Measurements from ENCODE around the gene RNASE8.

DNA sequence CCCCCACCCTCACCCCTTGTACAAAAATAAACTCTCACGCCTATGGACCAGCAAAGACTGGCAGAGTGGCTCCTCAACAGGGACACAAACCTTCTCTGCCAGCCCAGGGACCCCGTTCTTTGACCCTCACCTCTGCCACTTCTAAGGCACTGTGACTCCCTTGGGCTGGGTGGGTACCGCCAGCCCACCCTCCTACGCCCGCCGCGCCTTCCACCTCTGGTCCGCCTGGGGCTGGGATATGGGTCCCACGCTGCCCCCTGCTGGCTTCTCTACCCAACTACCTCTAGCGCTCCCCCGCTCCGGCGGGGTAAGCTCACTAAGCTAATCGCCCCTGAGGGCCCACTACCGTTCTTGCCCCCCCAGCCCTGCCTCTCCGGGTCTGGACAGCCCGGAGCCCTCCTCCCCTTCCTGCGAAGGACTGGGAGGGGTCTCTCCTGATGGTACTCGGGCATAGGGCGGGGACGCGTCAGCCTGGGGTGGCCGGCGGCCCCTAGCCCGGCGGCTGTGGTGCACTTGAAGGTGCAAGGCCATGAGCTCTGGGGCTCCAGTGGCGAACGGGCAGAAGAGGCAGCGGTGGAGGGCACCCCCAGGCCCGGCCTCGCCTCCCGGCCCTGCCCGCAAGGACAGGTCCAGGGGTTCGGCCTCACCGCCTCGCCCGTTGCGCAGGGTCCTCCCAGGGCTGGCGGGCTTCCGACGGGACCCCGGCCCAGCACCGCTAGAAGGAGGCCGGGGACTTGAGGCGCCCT lies 32.7 kb downstream of the RNASE8 start:
- TF ChIP-seq POLR2A (IDR thresholded peaks at IDR 0.05; ENCODE audit: low read depth, low read length): no peak
- TF ChIP-seq TAF1 (IDR thresholded peaks at IDR 0.05; ENCODE audit: borderline replicate concordance, low read depth, low read length): no peak
- TF ChIP-seq POLR2AphosphoS5 (IDR thresholded peaks at IDR 0.05; ENCODE audit: low read depth, low read length): no peak
